Hematopoietic multipotent progenitor cell (in vitro differentiated cells): Measurements from ENCODE around the gene SAMMSON. TPM values are rescaled to one million over a fixed set of nuclear protein-coding genes. Genes with fewer than 3 reads are reported as not detected.
A peak's percentile ranks its signal among the peaks of the same experiment; 100 is the strongest.

Source experiments
- DNase-seq, 3 donors: peaks; one replicate each; pipeline ENCODE4 v3.0.0-alpha.2; 2011 to 2015; ENCODE audit warnings: low read depth in 2 of 3, low spot score in 2 of 3
- total RNA-seq: library from RNA; depleted of rRNA; stranded (reverse); fragments of >200 nt; gene quantifications from one replicate; pipeline ENCODE4 v1.2.3, GENCODE V29; 2012

The SAMMSON gene
- total RNA-seq, 1 donor = under 0.01 TPM

DNA sequence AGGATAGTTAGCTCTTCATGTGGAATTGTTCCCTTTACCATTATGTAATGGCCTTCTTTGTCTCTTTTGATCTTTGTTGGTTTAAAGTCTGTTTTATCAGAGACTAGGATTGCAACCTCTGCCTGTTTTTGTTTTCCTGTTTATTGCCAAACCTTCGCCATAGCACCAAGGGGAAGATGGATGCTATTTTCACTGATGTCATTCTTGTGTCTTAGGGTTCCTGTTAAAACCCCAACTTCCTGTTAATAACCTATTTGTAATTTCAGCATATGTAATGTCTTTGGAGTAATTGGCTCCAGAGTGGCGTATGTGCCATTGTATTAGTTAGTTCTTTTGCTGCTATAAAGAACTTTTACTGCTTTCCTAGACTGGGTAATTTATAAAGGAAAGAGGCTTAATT, 10.8 kb downstream of the SAMMSON start:
- DNase-seq = peak in 1 of 3 donors; percentile 30

DNA sequence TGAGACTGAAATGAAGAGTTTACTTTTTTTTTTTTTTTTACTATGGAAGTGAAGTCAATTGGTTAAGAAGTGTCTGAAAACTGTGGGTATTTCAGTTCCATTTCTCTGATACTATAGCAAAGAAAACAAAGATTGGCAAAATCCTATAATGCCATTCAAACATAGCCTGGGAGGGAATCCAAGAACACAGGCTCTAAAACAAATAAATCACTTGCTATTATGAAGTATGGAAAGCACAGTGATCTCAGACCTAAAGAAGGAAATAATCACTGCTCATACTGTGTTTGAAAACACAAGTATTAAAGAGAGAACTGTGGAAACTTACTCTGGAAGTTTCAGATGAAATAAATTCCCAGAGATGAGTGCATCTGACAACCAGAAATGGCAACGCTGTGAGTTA, 12.0 kb downstream of the SAMMSON start:
- DNase-seq = no peak

DNA sequence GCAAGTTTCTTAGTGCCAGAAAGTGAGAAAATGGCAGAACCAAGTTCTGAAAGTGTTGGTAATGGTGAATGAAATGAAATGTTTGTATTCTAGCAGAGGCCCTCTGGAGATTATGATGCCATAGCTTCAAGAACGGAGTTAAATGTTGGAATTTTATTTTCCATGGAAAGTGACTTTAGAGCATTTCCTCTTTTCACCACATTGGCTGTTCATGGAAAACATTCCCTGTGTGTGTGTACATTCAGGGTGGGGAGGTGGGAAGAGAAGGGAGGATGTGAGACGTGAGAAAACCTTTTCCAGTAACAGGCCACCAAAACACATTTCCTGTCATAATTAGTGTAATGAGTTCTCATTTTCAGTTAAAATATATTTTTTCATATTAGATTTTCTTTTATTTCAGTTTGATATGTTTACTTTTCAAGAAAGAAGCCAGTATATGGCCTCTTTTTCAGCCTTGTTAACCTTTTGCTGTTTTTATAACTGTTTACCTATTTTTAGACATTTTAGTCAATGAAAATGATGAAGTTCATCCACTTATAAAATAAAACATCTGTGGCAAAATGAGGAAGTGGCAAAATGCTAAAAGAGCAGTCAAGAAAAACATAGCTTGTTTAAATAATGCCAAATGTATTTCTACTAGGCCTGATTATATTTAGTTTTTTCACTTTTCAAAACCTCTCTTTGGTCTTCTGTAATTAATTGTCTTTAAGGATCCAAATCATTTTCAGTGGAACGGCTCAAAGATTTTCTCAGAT, 21.6 kb downstream of the SAMMSON start:
- peak in 1 of 3 donors; percentile 74 for DNase-seq

DNA sequence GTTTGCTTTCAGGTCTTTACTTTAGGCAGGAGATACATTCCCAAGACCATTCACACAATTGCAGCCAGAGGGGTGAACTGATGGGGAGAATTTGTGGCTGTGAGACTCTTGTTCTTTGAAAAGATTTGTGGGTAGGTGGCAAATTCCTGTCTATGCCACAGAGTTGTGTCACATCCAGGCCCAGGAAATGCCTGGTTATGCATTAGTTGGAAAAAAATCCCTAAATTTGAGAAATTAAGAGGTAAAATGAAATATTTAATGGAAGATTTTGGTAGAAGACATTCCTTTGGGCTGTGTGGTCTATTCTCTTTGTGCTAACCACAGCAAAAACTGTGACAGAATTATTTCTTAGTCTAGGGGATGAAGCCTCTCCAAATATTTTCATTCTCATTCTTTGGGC, 28.8 kb downstream of the SAMMSON start:
- DNase-seq = no peak

DNA sequence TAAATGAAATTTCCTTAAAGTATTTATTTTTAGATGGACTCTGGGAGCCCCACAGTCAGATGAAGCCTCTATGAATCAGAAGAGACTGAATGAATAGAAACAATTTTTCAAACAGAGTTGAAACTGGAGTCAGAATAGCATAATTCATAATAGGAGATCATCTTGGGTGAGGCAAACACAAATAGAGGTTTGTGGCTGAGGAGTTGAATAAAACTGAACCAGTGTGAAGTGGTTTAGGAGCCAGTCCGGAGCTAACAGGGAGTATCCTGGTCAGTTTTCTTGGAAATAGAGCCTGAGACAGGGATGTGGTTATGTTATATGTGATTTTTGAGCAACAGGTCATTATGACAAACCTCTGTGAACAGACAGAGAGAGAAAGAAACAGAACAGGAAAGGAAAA, 39.2 kb downstream of the SAMMSON start:
- DNase-seq = no peak

DNA sequence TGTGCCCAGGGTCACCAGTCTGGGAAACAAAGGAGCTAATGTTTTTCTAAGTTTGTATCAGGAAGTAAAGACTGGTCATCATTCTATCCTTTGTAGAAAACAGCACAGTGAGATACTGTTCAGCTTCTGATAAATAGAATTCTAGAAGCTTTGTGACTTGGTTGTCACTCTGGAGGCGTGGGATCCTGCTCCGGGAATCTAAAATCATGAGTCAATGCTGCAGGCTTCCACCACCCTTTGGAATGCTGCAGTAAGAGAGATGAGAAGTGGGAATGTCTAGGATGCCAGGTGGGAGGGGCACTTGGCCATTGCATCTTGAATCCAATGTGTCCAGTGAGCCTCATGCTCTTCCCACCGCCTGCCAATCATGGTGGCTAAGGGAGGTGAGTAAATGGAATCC, 40.9 kb downstream of the SAMMSON start:
- no peak for DNase-seq

DNA sequence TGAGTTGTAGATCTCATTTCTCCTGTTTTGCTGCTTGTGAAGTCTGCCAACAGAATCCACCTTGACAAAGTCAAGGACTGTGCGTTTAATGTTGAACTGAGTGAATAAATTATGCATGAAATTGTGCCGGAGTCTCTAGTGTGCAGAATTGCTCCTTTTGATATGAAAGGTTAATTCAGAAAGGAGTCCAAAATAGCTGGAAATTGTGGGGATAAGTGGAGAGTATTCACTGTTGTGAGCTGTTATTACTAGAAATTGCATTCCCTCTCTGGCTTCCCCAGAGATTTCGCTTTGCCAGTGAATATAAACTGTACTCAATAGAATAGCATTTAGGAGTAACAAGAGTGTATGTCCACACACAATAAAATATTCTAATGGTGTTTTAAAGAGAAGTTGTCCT, 43.1 kb downstream of the SAMMSON start:
- no peak for DNase-seq

DNA sequence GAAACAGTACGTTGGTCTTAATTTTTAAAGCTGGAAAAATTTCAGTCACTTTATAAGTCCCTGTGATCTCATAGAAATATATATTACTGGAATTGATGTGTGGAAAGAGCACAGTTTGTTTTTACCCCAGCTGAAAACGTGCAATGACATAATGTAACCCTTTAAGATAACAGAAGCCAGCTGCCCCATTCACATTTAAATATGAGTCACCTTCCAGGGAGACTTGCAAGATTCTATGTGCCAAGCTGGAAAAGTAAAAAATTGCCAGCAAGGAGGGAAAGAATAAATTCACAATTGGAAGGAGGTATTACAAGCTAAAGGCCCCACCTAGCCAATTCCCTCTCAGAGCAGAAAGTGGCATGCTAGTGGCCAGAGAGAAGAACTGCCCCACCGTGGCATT, 50.2 kb downstream of the SAMMSON start:
- DNase-seq = no peak

DNA sequence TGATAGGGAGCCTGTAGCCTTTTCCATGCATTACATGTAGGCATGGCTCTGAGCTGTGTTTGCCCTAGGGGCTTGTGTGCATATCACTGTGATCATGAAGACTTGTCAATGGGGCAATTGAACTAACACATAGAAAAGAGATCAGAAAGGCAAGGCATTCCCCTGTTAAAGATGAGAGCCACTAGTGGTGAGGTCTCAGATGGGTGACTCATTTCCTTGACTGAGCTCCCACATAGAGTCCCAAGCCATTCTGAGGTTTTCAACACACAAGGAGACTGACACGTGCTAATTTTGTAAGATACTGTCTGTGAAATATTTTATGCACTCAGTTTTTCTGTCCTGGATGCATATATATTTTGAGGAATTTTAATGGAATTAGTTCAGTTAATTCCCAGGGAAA, 53.8 kb downstream of the SAMMSON start:
- DNase-seq = peak in 2 of 3 donors; percentile 32 to 34

DNA sequence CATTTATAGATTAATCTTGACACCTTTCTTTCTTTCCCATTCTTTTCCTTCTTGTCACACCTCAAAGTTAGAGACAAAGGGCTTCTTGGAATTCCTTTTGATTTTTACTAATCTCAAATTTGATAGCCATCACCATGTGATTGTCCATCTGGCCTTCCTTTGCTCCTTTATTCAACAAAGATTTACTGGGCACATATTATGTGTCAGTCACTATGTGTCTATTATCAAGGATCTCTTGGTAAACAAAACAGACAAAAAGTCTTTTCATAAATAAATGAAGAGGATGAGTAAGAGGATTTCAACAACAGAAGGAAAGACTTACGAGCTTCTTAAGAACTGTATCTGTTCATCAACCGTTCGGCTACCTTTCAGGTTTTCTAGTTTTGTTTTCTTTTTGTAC, 56.5 kb downstream of the SAMMSON start:
- no peak for DNase-seq

DNA sequence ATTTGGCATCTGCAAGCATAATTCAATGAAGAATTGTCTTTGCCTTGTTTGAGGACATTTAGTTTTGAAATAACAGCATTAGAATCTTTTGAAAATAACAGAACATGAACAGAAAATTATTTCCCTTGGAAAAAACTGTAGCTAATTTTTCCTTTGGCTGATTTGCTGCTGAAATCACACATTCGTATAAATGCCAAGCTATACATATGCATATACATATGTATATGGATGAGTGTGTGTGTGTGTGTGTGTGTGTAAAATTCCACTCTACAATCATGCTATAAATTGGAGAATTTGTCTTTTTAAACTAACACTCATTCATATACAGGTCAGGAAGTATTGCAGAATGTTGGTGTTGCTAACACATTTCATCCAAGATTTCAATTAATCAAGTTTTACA, 57.9 kb downstream of the SAMMSON start:
- no peak for DNase-seq

DNA sequence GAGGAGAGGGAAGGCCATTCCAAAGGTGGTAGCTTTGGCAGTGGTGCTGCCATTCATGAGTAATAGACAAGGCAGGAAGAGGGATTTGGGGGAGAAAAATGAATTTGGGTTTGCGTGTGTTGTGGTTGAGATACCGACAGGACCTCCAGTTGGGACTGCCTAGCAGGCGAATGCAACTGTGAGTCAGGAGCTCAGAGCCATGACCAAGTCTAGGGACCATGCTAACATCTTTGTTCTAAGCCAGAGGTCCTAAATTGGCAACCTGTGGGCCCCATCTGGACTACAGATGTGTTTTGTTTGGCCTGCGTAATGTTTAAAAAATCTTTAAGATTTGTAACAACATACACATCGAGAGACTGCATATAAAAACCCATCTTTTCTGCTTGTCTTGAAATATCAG, 61.6 kb downstream of the SAMMSON start:
- DNase-seq = no peak

DNA sequence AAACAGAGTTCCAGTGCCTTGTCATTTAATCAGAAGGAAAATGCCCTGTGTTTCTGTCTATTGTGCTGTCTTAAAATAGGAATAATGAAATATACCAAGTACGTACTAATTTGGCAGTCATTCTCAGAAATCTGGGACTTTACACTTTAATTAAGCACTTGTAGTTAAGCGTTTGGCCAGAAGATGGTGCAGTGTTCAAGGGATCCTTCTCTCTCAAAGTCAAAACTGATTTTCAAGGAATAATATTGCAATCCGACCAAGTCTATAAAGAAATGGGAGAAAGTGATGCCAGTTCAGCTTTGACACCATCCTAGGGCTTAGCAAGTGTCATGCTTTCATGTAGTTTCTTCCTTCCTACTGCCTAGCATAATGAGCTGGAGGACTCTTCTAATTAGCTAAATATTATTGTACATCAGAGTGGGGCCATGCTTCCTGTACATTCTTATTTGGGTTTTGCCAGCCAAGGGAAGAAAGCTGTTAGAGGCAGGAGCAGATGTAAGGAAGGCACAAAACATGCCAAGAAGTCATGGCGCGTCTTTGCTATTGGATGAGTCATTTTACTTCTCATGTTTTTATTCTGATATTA, 64.8 kb downstream of the SAMMSON start:
- peak in 2 of 3 donors; percentile 12 to 47 for DNase-seq

DNA sequence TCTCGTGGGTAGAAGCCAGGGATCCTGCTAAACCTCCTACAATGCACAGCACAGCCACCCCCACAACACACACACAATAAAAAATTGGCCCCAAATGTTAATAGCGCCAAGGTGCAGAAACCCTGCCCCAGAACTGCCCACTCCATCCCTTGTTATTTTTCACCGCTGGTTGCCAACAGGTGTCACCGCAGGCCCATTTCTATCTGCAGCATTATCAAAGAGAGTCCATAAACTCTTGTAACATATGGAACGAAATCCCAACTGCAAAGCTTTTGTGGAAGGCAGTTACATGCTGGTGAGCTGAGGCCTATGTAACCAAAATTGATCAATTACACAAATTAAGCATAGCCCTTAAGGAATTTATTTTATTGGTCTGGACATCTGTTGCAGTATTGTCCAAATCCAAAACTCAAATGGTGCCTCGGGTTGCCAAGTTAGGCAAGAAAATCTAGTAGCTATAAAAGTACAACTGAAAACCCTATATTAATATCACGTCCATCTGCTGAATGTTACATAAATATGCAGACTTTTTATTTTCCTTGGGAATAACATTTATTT, 66.2 kb downstream of the SAMMSON start:
- no peak for DNase-seq

DNA sequence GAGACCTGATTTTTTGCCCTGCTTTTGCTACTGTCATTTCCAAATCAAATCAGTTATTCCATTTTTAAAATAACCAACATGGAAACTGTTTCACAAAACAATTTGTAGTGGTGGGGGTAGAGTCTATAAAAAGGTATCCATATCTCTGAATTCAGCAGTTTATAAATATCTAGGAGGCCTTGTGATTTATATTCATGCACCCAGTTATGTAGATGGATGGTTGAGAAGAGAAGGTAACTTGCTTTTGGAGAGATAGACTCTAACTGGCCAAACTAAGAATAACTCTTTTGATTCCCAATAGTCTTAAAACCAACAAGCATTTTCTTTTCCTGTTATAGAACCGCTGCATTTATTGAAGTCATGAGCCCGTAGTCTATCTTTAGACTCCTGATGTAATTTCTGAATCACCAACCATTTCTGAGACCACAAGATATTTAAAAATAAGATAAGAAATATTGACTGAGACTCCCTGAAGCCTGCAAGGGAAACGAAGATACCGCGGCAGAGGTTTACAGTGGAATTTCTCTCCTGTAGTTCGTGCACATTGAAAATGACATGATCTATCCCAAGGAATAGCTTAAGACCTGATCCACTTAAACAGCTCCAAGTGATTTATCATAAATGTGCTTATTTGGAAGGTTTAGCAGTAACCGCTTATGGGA, 68.5 kb downstream of the SAMMSON start:
- no peak for DNase-seq

DNA sequence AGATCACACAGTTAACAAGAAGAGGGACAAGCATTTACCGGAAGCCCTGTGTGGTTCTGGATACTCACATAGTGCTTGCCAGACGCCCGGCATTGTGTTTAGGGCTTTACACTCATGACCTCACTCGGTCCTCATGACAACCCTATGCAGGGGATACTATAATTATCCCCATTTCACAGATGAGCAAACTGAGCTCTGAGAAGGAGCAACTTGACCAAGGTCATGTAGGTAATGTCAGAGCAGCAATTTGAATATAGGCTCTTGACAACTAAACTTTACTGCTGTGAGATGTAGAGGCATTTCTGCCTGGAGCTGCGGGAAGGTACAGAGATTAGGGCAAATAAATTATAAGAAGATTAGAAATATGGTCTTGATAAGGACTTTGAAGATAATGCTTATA, 70.0 kb downstream of the SAMMSON start:
- DNase-seq = no peak

DNA sequence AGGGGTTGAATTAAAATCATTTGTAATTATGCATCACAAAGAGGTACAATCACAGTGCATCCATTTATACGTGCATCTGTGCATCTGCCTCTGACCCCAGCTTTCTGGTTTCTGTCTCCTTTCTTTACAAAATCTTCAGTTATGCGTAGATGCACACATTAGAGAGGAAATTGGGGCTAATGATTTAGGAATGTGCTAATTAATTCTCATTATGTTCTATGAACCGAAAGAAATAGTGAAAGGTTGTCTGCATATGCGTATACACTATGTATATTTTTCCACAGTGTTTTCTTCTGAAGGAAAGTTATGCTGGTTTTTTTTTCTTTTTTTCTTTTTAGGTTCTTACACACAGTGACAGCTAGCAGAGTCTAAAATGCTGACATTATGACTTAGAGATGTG, 71.6 kb downstream of the SAMMSON start:
- DNase-seq = no peak

DNA sequence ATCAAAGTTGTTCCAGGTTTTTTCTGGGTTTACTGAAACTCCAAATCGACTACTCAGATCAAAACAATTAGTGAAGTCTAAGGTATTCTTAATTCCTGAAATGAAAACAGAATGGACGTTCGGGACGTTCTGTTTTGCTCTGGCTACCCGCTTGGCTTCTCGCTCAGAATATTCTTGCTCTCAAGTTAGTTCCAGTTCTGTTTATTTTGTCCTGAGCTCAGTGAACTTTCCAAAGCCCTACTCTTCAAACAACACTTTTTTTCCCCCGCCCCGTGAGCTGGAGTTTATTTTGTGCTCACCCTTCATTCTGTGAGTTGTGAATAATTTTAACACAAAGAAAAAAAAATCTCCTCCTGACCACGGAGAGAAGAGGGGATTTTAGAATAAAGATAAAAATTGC, 72.6 kb downstream of the SAMMSON start:
- no peak for DNase-seq

DNA sequence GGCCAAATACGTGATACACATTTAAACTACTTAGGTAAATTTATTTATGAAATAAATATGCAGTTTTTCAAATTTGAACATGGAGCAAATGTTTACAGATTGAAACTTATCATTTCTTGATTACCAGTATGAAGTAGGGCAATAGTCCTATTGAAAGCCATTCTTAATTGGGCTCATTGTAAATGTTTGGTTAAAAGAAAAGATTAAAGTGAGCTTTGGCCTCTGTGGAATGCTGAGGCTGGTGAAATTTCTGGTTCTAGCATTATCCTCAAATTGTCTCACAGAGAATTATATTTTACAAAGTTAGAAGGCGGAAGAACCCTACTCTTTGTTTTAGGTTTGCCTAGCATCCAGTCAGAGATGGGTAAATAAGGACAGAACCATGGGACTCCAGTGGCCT, 73.2 kb downstream of the SAMMSON start:
- DNase-seq = no peak

DNA sequence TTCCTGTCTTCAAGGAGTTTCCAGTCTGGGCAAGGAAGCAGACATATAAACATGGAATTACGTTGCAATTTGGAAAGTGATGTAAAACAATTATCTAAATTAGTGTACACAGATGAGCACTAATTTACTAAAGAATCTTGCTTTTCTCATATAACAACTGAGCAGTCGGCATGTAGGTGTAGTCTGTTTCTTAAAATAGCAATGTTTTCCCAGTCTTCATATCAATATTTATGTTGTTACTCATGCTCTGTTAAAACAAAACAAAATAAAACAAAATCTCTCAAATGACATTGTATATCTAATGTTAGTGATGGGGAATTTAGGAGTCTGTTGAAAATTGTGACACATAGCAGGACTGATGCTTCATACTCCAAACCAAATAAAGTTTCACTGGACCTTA, 75.6 kb downstream of the SAMMSON start:
- DNase-seq = no peak

DNA sequence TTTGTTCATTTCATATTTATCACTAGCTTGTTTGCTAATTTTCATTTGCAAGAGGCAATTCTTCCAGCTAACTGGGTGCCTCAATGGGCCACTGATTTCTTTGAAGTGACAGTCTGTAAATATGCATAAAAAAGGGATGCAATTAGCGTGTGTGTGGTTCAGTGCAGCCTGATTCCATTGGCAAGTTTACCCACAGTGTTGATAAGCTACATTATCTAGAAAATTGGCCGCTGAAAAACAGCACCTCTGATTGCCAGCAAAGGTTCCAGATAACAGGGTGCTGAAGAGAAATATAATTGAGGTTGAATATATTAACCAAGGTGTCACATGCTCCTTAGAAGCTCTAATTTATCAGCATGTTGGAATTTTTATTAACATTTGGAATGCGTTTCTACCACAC, 76.9 kb downstream of the SAMMSON start:
- DNase-seq = no peak

DNA sequence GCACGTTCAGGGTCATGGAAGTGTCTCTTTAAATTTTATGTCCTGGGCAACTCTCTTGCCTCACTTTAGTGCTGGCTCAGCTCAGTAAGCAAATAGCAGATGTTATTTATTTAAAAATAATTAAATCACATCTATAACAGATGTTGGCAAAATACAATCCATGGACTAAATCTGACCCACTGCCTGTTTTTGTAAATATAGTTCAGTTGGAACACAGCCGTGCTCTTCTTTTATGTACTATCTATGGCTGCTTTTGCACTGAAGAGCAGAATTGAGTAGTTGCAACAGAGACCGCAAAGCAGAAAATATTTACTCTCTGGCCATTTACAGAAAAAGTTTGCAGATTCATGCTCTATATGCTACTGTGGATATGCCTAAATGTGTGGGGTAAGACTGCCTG, 79.2 kb downstream of the SAMMSON start:
- no peak for DNase-seq
